A172 (cell line): ENCODE results near the gene SSBP2. TPM values are rescaled to one million over a fixed set of nuclear protein-coding genes. Genes with fewer than 3 reads are reported as not detected.
"Not testable (repeated sequence)": the region's sequence is repeated elsewhere in the genome, so short reads cannot be mapped to it uniquely, and the experiment has no call there.

ENCODE experiments used
- DNase-seq: peaks from one replicate; pipeline ENCODE4 v3.0.0-alpha.2; 2015; ENCODE audit warnings: low spot score
- total RNA-seq: library from RNA; depleted of rRNA; stranded (reverse); fragments of >200 nt; shearing (Covaris generic); gene quantifications from 2 replicates; pipeline ENCODE4 v1.2.3, GENCODE V29; 2014

SSBP2 gene
- total RNA-seq, 1 experiment from 2014 or later = 12.4 TPM

DNA sequence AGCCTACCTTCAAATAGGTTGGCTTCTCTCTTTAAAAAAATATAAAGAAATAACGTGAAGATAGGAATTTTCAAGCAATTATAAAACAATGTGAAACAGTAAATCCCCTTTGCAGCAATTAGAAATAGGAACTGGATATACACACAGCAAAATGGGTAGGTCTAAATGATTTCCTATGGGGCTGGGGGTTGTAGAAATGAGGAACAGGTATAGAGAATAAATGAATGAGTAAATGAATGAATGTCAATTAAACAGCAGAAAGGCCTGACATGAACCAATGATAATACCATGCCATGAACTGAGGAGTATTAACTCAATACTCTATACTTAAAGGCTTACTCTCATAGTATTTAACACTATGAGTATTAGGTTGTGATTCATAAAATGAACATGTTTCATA, 21.6 kb downstream of the SSBP2 start:
- DNase-seq = no peak

DNA sequence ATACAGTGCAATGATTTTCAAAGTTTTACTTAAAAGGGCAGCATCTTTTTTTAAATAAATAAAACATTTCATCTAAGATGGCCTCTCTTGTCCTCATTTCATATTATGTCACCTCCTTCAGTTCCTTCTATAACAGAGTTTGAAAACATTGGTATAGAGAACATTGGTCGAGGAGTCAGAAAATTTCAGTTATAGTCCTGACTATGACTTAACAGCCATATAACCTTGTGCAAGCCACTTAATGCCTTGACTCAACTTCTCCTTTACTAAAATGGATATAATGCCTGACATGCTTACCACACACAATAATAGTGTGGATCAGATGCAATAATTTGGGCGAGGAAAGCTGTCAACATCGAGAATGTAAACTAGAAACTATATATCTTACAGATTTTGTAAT, 22.6 kb downstream of the SSBP2 start:
- DNase-seq = no peak

DNA sequence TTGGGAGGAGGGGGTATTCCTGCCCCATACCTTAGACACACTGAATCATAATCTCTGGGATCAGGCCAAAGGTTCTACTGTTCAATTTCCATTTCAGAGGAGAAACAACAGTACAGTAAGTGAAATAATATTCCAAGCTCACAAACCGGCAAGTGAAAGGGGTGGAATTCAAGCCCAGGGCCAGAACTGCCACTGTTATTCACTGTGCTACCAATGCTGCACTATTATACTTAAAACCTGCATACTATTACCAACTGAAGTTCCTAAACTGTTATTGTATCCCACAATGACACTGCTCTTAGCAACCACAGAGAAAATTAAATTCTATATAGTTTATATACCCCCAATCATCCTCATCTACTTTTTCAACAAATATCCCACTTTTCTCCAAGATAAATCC, 24.6 kb downstream of the SSBP2 start:
- DNase-seq = no peak

DNA sequence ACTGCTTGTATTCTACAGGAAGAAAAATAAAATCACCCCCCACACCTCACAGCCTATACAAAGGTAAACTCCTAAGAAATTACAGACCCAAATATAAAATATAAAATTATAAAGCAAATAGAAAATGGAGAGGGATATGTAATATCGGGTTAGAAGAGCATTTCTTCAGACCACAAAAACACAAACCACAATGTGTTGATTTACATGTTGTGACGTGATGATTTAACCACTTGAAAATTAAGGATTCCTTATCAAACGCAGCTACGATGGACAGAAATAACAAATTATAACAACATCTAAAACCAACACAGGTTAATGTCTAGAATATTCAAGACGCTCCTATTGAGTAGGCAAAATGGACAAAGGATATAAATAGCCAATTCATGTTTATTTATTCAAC, 26.3 kb downstream of the SSBP2 start:
- no peak for DNase-seq

DNA sequence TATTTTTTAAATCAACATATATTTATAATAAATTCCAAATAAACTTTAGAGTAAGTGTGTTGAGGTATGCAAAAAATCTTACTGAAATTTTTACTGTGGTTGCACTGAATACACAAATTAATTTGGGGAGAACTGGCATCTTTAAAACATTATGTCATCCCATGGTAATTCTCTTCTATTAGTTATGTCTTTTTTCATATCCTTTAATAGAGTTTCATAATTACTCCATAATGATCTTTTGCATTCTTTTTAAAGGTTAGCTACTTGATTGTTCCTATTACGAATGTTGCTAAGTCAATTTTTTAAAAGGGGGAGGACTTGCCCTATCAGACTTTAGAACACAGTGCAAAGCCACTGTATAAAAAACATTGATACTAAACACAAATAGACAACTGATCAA, 26.8 kb downstream of the SSBP2 start:
- no peak for DNase-seq

DNA sequence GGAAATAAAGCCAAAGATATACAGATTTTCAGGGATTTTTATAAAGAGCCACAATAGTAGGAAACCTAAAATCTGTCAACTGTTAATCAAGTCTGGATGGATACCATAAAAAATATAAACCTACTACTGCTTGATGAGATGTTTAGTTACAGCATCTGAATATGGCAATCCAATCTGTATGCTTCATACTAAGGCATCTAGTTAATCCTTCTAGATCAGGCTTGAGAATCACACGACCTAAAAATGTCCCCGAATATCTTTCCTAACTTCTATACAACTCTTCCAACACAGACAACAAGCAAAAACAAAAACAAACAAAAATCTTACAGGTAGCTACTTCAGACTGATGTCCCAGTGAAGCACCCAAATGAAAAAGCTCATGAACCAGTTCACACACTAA, 29.8 kb downstream of the SSBP2 start:
- no peak for DNase-seq

DNA sequence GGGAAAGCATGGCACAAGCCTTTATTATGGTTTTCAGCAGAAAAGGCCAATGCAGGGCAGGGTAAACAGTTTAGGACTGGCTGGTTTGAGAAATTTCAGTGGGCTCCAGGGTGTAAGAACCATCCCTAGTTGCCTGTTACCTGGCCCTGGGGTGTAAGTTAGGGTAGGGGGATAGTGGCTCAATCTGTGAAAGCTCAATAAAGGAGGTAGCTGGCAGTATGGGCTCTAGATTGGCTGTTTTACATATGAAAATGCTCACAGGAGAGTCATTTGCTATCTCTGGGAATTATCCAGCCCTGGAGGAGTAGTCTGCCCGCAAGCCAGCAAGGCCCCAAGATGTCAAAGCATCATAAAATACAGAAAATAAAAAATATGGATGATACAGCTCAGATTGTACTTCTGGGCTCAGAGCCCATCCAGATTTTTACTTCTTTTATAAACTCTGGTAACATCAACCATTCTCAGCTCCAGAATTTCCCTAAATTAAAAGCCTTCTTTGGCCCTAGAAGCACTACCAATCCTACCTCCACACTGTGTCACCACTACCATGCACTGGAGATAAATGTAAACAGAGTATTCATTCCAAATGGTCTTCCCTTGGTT, 31.1 kb downstream of the SSBP2 start:
- DNase-seq = no peak

DNA sequence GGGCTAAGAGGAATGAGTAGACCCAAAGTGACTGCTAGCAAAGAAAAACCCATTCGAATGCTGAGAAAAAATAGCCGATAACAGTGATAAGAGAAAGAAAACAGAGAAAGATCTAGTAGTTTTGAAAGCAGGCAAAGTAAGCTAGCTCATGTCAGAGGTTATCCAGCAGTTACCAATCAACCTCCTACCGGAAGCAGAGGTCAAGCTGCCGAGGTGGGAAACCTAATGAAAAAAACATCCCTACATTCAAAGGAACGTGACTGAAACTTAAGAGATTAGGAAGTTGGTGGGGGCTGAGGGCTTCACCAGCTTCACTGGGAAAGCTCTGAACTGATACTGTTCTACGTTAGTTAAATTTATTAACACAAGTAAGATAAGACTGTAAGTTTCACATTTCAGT, 32.6 kb downstream of the SSBP2 start:
- DNase-seq = no peak

DNA sequence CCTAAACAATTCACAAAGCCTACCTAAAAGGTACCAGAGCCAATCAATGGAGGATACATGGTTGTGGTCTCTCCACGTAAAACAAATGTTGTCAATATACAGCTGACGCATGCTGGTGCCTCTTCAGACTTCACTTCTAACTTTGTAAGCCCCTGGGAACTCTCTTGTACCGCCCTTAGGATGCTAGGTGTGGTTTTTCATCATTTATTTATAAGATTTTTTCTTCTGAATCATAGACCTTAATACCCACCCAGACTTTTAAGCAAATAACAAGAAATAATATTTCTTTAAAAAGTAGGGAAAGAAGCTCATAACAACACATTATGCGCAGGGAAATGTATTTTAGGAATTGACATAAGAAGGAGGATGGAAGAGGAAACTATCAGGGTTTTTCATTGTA, 33.0 kb downstream of the SSBP2 start:
- no peak for DNase-seq

DNA sequence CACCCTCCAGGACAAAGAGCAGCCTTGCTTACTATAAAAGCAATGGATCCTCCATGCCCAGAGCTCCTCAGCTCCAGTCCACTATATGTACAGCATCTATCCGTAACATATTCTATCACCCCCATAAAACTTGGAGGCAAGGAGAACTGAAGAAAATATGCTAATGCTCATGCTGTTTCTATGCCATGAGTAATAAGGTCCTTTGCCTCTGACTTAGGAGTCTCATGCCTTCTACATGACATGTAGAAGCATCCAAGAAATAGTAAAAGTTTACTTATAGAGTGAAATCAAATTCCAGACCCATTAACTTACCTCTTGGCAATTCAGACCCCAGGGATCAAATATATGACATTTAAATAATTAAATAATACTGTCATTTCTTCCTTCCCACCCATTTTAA, 33.7 kb downstream of the SSBP2 start:
- DNase-seq = no peak

DNA sequence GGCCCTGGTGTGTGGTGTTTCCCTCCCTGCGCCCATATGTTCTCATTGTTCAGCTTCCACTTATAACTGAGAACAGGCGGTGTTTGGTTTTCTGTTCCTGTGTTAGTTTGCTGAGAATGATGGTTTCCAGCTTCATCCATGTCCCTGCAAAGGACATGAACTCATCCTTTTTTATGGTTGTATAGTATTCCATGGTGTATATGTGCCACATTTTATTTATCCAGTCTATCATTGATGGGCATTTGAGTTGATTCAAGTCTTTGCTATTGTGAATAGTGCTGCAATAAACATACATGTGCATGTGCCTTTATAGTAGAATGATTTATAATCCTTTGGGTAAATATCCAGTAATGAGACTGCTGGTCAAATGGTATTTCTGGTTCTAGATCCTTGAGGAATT, 36.8 kb downstream of the SSBP2 start:
- DNase-seq = not testable (repeated sequence)

DNA sequence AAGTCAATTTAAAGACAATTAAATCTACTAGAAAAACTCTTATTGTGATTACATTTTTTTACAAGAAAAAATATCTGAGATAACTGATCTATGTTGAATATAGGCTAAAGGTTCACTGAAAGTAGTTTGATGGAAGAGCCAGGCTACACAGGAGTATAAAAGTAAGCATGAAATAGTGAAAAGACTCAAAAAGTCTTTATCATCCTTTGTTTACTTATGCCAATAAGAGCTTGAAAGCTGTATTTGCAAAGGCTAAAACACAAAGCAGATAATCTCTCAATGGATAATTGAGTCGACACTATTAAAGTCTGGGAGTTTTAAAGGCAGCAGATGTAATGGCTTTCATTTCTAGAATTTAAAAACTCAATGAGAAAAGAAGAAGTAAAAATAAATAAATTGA, 42.0 kb downstream of the SSBP2 start:
- DNase-seq = no peak

DNA sequence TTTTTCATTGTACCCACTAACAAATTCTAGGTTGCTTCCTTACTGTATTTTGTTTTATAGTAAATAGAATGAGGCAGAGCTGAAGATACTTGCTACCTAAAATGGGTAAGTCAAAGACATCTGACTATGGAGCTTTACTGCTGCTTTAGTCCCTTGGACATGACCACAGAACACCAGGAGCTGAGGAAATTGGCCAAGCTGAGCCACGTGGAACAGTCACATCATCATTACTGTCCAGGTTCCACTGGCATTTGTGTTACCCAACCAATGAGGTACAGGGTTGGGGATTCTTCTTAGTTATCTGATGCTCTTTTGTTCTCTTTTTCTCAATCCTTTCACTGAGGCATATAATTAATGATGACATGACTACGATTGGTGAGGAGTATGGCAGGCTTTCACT, 47.1 kb downstream of the SSBP2 start:
- no peak for DNase-seq

DNA sequence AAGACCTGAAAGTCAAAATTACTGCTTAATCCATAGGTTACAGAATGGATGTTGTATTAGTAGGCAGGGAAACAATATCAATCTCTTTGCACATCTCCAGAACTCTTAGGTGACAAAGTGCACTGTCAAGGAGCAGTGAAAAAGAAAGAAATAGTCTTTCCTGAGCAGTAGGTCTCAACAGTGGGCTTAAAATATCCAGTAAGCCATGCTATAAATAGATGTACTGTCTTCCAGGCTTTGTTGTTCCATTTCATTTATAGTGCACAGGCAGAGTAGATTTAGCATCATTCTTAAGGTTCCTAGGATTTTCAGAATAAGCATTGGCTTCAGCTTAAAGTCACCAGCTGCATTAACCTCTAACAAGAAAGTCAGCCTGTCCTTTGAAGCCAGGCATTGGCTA, 50.7 kb downstream of the SSBP2 start:
- DNase-seq = no peak

DNA sequence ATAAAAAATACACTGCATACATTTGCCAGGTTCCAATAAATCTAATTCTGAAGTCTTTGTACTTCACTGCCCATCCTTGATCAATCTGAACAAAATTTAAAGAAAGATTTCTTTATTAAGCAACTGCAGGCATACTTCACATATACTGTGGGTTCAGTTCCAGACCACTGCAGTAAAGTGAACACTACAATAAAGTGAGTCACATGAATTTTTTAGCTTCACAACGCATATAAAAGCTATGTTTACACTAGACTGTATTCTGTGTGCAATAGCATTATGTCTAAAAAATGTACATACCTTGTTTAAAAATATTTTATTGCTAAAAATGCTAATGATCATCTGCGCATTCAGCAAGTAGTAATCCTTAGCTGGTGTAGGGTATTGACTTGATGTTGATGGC, 52.1 kb downstream of the SSBP2 start:
- no peak for DNase-seq

DNA sequence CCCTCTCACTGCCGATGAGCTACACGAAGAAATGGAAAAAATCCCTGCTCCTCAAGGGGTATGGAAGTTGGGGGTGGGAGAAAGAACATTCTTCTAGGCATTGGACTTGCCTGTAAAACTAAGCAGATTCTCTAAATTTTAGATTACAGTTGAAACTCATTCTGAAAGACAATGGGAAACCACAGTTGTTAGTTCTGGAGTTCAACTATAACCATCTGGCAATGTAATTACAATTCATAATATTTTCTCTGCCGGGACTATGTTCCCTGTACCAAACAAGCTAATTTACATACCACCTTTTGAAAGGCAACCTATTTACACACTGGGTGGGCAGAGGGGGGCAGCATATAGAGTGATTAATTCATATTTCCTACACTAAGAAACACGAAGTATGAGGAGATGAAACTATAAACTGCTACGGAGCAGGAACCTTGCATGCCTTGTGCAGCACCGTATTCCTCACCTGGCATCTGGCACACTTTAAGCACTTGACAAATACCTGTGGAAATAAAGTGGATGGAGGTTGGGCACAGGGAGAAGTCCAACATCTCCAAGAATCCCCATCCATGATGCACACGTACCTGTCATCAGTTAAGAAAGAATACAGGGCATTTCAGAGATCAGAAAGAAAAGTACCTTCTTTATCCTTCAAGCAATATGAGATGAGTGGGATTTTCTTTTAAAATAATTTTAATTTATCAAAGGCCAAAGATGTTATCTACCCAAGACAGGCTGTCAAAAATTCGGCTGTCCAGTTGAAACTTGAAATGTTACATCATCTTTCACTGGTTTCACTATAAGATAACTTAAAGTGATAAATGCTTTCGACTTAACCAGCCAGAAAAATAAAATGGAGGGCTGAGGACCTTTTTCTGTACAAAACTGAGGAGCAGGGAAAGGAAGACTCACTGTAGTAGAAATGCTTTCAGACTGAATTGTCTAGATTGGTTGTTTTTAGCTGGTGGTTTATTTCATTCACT, 54.2 kb downstream of the SSBP2 start:
- DNase-seq = no peak

DNA sequence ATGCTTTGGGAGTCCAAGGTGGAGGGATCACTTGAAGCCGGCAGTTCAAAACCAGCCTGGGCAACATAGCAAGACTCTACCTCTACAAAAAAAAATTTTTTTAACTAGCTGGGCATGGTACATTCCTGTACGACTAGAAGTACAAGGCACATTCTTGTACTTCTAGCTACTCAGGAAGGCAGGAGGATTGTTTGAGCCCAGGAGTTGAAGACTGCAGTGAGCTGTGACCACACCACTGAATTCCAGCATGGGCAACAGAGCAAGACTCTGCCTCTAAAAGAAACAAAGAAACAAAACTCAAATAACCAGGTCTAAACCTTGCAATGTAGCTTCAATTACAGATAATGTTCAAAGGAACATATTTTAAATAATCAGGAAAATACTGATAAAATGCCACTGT, 56.2 kb downstream of the SSBP2 start:
- DNase-seq = no peak

DNA sequence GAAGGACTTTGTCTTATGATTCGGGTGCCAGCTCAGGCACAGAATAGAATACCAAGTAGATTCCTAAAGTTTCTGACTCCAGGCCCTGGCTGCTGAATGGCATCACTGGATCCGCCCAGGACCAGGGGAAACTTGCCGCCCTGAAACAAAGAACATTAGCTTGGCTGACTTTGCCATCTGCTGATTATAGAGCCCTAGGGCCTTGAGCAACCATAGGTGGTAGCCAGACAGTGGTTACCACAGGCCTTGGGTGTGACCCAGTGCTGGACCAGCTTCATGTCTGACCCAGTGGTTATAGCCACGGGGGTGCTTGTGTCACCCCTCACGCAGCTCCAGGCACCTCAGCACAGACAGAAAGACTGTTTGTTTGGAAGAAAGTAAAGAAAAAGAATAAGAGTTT, 62.7 kb downstream of the SSBP2 start:
- DNase-seq = no peak

DNA sequence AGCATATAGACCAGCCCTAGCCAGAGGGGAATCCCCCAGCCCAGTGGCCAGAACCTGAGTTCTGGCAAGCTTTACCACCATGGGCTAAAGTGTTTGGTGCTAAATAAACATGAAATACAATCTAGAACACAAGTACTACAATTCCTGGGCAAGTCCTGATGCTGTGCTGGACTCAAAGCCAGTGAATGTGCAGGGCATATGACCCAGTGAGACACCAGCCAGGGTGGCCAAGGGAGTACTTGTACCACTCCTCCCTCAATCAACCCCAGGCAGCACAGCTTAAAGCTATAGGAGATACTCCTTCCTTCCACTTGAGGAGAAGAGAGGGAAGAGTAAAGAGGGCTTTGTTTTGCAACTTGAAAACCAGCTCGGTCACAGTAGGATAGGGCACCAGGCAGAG, 63.6 kb downstream of the SSBP2 start:
- DNase-seq = no peak

DNA sequence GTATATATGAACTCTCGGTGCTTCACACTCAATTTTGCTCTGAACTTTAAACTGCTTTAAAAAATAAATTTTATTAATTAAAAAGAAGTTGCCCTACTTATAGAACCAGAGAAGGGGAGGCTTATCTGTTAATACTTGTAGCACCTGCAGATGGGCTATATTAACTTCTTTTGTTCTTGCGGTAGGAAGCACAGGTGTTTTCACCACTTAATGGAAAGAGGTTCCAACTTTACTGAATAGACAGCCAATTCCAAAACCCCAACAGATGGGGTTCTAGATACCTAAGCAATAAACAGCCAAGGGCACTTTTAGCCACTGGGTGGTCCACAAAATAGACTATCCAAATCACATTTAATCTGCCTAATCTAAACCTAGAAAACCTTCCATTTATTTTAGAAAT, 65.4 kb downstream of the SSBP2 start:
- DNase-seq = no peak

DNA sequence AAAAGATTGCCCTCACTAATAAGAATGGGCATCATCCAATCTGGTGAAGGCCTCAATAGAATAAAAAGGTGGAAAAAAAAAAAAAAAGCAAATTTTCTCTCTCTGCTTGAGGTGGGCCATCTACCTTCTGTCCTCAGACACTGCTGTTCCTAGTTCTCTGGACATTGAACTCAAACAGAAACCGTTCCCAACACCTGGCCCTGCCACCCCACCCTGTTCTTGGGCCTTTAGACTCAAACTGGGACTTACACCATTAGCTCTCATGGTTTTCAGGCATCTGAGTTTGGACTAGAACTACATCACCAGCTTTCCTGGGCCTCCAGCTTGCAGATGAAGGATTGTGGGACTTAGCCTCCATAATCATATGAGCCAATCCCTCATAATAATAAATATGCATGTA, 71.0 kb downstream of the SSBP2 start:
- no peak for DNase-seq

DNA sequence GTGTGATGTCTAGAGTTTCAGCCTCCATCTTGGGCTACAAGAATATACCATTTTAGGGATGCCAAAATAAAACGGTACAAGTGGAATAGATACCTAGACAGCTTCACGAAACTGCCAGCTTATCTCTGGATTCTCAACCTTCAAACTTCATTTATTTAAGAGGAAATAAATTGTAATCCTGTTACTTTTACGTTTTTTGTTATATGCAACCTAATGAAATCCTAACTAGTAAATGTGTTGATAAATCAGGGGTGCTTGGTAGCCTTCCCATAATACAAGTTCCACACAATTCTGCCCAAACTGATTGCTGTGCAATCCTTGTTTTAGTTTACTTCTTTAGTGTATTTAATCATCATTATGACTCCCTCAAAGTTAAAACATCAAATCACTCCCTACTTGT, 75.5 kb downstream of the SSBP2 start:
- no peak for DNase-seq

DNA sequence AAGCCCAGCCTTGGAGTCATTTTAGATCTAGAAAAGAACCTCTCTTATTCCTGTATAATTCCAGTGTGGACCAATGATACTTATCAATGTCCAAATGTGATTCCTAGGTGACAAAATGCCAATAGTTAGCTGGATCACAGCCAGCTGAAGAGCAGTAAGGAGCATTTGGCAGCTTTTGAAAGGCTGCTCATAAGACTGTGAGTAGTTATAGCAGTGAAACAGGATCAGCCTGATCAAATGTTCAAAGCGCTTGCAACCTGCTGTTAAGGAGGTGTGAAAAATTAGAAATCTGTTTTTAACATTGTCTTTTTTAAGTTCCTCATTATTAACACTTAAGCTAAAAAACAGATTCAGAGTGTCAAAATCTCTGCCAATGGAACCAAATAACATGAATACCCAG, 85.1 kb downstream of the SSBP2 start:
- no peak for DNase-seq

DNA sequence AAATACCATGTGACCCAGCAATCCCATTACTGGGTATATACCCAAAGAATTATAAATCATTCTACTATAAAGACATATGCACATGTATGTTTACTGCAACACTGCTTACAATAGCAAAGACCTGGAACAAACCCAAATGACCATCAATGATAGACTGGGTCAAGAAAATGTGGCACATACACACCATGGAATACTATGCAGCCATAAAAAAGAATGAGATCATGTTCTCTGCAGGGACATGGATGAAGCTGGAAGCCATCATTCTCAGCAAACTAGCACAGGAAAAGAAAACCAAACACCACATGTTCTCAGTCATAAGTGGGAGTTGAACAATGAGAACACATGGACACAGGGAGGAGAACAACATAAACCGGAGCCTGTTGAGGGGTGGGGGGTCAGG, 90.3 kb downstream of the SSBP2 start:
- not testable (repeated sequence) for DNase-seq
